ENCODE data around the gene CPNE9.

Gene CPNE9

GRCh38 chr3:9675736-9676290 lies 27.8 kb upstream of the CPNE9 start:
- no peak for TF ChIP-seq POU2F2 (IDR thresholded peaks at IDR 0.05; ENCODE audit: low read depth, low read length)
- TF ChIP-seq TAF1 (IDR thresholded peaks at IDR 0.05; ENCODE audit: low read depth, low read length) = no peak
- TF ChIP-seq SPI1 (IDR thresholded peaks at IDR 0.05; ENCODE audit: low read depth, low read length) = no peak
- no peak for TF ChIP-seq POLR2A (IDR thresholded peaks at IDR 0.05; ENCODE audit: low read depth, low read length)
- DNase-seq (ENCODE audit: insufficient read length, low spot score) = no peak
- no peak for FAIRE-seq

DNA sequence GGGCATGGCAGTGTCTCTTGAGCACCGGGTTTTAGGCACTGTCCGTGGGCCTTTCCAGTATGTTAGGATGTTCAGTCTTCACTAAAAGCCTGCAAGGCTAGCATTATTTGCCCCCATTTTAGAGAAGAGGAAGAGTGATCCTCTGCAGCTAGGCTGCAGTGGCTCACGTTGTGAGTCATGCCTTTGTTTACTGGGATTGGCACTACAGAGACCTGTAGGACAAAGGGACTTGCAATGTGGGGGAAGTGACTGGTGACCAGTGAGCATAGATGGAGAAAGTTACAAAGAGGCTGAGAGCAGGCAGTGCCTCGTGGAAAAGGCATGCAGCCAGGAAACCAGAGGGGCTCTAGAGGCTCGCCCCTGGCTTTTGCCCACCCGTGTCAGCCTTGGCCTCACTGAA lies 26.8 kb upstream of the CPNE9 start:
- DNase-seq (ENCODE audit: insufficient read length, low spot score) (no peak), FAIRE-seq (no peak)
- TF ChIP-seq SPI1 (IDR thresholded peaks at IDR 0.05; ENCODE audit: low read depth, low read length) = no peak
- no peak for TF ChIP-seq POLR2A (IDR thresholded peaks at IDR 0.05; ENCODE audit: low read depth, low read length)
- TF ChIP-seq TAF1 (IDR thresholded peaks at IDR 0.05; ENCODE audit: low read depth, low read length) = no peak
- TF ChIP-seq PAX5 (IDR thresholded peaks at IDR 0.05; ENCODE audit: insufficient read depth, low read length, severe bottlenecking) = no peak
- TF ChIP-seq POU2F2 (IDR thresholded peaks at IDR 0.05; ENCODE audit: low read depth, low read length) = no peak
- TF ChIP-seq POLR2AphosphoS5 (IDR thresholded peaks at IDR 0.05; ENCODE audit: low read depth, low read length) = no peak

DNA sequence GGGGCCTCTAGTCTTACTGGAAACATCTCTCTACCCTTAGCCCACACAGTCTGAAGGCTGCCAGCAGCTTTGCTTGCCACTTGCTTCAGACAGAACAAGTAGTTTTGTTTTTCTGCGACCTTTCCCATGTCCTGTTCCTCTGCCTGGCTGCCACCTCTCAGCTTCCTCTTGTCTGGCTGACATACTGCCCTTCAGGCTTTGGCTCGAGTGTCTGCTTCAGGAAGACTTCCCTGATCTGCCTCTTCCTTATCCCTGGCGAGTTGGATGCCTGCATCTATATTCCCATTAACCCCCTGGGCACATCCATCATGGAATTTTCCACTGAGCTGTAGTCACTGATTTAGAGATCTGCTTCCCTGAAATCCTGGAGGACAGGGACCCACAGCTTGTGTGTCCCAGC lies 25.1 kb upstream of the CPNE9 start:
- FAIRE-seq = no peak
- TF ChIP-seq POLR2AphosphoS5 (IDR thresholded peaks at IDR 0.05; ENCODE audit: low read depth, low read length) = no peak
- TF ChIP-seq POU2F2 (IDR thresholded peaks at IDR 0.05; ENCODE audit: low read depth, low read length) = no peak
- no peak for TF ChIP-seq TAF1 (IDR thresholded peaks at IDR 0.05; ENCODE audit: low read depth, low read length)
- TF ChIP-seq SPI1 (IDR thresholded peaks at IDR 0.05; ENCODE audit: low read depth, low read length) = no peak
- no peak for TF ChIP-seq POLR2A (IDR thresholded peaks at IDR 0.05; ENCODE audit: low read depth, low read length)
- TF ChIP-seq PAX5 (IDR thresholded peaks at IDR 0.05; ENCODE audit: insufficient read depth, low read length, severe bottlenecking) = no peak

DNA sequence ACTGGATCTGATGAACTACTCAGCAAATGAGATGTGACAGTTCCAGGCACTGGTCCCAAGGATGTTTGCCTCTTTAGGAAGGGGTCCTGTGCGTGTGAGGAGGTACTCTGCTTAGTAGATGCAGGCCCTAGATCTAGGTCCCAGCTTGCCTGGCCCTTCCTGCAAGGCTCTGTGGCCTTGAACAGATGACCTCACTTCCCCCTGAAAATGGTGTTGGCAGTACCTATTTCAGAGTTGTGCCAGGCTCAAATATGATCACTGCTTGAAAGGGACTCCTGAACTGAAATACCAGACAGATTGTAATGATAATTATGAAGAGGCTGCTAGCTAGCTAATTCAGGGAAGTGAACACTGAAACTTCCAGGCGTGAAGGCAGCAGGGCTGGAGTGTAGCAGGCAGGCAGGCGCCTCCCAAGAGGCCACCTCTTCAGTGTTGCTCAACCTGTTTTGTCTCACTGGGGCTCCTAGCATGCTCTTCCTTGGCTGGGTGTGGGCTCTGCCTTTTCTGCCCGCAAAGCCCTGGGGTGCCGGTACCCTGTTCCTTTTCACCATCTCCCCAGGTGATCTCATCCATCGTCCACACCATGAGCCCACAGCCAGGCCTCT lies 24.1 kb upstream of the CPNE9 start:
- TF ChIP-seq POLR2AphosphoS5 (IDR thresholded peaks at IDR 0.05; ENCODE audit: low read depth, low read length) (no peak), PAX5 (IDR thresholded peaks at IDR 0.05; ENCODE audit: insufficient read depth, low read length, severe bottlenecking) (no peak), SPI1 (IDR thresholded peaks at IDR 0.05; ENCODE audit: low read depth, low read length) (no peak)
- no peak for FAIRE-seq
- DNase-seq (ENCODE audit: insufficient read length, low spot score) = no peak

More for the DNA sequence above, 25.1 kb upstream of the CPNE9 start:
- DNase-seq (ENCODE audit: insufficient read length, low spot score) = no peak

DNA sequence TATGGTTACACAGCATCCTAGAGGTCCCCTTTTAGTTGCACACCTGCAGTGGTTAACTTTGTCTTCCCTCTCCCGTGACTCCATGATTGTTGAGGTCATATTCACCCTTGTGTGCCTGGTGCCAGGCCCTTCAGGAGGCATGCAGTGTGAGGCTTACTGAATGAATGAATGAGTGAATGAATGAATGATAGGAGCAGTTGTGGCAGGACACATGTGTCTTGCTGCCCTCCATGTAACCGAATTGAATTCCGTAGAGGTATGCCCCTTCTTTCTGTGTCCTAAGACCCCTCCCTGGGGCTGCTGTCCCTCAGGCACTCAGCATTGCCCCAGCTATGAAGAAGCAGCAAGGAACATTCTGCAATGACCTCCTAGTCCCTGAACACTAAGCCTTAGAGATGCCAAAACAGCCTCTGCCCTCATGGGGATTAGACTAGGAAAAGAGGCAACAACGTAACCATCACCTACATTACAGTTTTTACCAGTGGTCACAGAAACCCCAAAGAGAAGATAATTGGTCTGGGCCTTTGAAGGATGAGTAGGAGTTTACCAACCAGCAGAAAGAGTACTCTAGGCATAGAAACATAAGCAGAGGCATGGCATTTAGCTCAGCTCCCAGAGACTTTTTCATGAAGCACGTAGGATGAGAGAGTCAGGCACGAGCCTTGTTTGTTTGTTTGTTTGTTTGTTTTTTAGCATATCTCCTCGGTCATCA lies 22.5 kb upstream of the CPNE9 start:
- no peak for DNase-seq (ENCODE audit: insufficient read length, low spot score)
- no peak for TF ChIP-seq POLR2AphosphoS5 (IDR thresholded peaks at IDR 0.05; ENCODE audit: low read depth, low read length)
- no peak for TF ChIP-seq POLR2A (IDR thresholded peaks at IDR 0.05; ENCODE audit: low read depth, low read length)
- no peak for TF ChIP-seq PAX5 (IDR thresholded peaks at IDR 0.05; ENCODE audit: insufficient read depth, low read length, severe bottlenecking)
- TF ChIP-seq SPI1 (IDR thresholded peaks at IDR 0.05; ENCODE audit: low read depth, low read length) = no peak
- TF ChIP-seq POU2F2 (IDR thresholded peaks at IDR 0.05; ENCODE audit: low read depth, low read length) = no peak
- TF ChIP-seq TAF1 (IDR thresholded peaks at IDR 0.05; ENCODE audit: low read depth, low read length) = no peak
- no peak for FAIRE-seq

DNA sequence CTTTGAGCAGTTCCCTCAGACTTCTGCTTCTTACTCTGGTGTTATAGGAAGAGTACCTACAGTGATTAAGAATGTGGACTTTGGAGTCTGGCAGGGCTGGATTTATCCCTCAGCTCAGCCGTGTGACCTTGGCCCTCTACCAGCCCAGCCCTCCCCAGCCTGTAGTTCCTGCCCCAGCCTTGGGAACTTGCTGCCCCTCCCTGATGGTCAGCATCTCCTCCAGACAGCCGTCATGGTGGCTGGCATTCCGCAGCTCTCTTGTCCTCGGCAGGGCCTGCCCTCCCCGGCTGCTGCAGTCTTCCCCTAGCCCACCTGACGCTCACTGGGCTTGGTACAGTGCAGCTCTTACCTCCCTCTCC lies 21.9 kb upstream of the CPNE9 start:
- FAIRE-seq (no peak), DNase-seq (ENCODE audit: insufficient read length, low spot score) (no peak)

GRCh38 chr3:9682096-9682495 lies 21.5 kb upstream of the CPNE9 start:
- FAIRE-seq (no peak), DNase-seq (ENCODE audit: insufficient read length, low spot score) (no peak)
- TF ChIP-seq POLR2AphosphoS5 (IDR thresholded peaks at IDR 0.05; ENCODE audit: low read depth, low read length) = no peak

More for the DNA sequence above, 21.9 kb upstream of the CPNE9 start:
- no peak for TF ChIP-seq TAF1 (IDR thresholded peaks at IDR 0.05; ENCODE audit: low read depth, low read length)
- no peak for TF ChIP-seq POU2F2 (IDR thresholded peaks at IDR 0.05; ENCODE audit: low read depth, low read length)
- no peak for TF ChIP-seq POLR2AphosphoS5 (IDR thresholded peaks at IDR 0.05; ENCODE audit: low read depth, low read length)
- no peak for TF ChIP-seq PAX5 (IDR thresholded peaks at IDR 0.05; ENCODE audit: insufficient read depth, low read length, severe bottlenecking)
- TF ChIP-seq SPI1 (IDR thresholded peaks at IDR 0.05; ENCODE audit: low read depth, low read length) = no peak
- TF ChIP-seq POLR2A (IDR thresholded peaks at IDR 0.05; ENCODE audit: low read depth, low read length) = no peak

DNA sequence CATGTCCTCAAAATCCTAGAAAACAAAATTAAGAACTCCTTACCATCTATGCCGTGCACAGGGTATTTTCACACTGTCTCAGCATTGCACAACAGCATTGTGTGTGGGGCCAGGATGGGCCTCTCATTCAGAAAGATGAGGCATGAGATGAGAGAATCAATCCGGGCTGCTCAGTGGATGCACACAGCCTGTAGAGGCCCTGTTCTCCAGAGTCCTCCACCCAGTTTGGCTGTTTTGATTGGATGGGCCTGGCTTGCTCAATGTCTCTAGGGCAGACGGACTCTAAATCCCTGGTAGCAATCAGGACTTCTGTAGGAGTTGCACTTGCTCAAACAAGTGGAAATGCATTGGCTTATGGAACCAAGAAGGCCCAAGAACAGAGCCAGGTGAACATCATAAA lies 20.2 kb upstream of the CPNE9 start:
- DNase-seq (ENCODE audit: insufficient read length, low spot score) (no peak), FAIRE-seq (no peak)
- no peak for TF ChIP-seq POU2F2 (IDR thresholded peaks at IDR 0.05; ENCODE audit: low read depth, low read length)
- no peak for TF ChIP-seq TAF1 (IDR thresholded peaks at IDR 0.05; ENCODE audit: low read depth, low read length)
- no peak for TF ChIP-seq PAX5 (IDR thresholded peaks at IDR 0.05; ENCODE audit: insufficient read depth, low read length, severe bottlenecking)
- no peak for TF ChIP-seq POLR2A (IDR thresholded peaks at IDR 0.05; ENCODE audit: low read depth, low read length)
- no peak for TF ChIP-seq POLR2AphosphoS5 (IDR thresholded peaks at IDR 0.05; ENCODE audit: low read depth, low read length)
- TF ChIP-seq SPI1 (IDR thresholded peaks at IDR 0.05; ENCODE audit: low read depth, low read length) = no peak

- TF ChIP-seq POLR2AphosphoS5 (IDR thresholded peaks at IDR 0.05; ENCODE audit: low read depth, low read length) (no peak), POLR2A (IDR thresholded peaks at IDR 0.05; ENCODE audit: low read depth, low read length) (no peak), TAF1 (IDR thresholded peaks at IDR 0.05; ENCODE audit: low read depth, low read length) (no peak), PAX5 (IDR thresholded peaks at IDR 0.05; ENCODE audit: insufficient read depth, low read length, severe bottlenecking) (no peak), SPI1 (IDR thresholded peaks at IDR 0.05; ENCODE audit: low read depth, low read length) (no peak), POU2F2 (IDR thresholded peaks at IDR 0.05; ENCODE audit: low read depth, low read length) (no peak)
- FAIRE-seq (no peak), DNase-seq (ENCODE audit: insufficient read length, low spot score) (no peak)
Measured at GRCh38 chr3:9685216-9686049, 18.2 kb upstream of the CPNE9 start.
